Ectodermal cell (in vitro differentiated cells): Measurements from ENCODE around the gene LIMS2.

ENCODE experiments used
- H3K27ac ChIP-seq: 2 replicates; pipeline ENCODE4 v1.7.0; 2013; ENCODE audit warnings: mild to moderate bottlenecking, low read depth, low read length; ENCODE audit not compliant: insufficient read depth, poor library complexity, severe bottlenecking
- H3K27me3 ChIP-seq: 2 replicates; pipeline ENCODE4 v1.7.0; 2013; ENCODE audit warnings: mild to moderate bottlenecking, low read length; ENCODE audit not compliant: insufficient read depth, control insufficient read depth, poor library complexity, severe bottlenecking
- H3K36me3 ChIP-seq: one replicate; pipeline ENCODE4 v1.7.0; 2013; ENCODE audit warnings: low read length; ENCODE audit not compliant: control insufficient read depth, insufficient read depth
- H3K4me1 ChIP-seq: one replicate; pipeline ENCODE4 v1.7.0; 2013; ENCODE audit warnings: low read length; ENCODE audit not compliant: control insufficient read depth, insufficient read depth
- H3K4me3 ChIP-seq: 2 replicates; pipeline ENCODE4 v1.7.0; 2013; ENCODE audit warnings: low read depth, low read length, control low read depth; ENCODE audit not compliant: insufficient read depth
- H3K9me3 ChIP-seq: 2 replicates; pipeline ENCODE4 v1.7.0; 2013; ENCODE audit warnings: mild to moderate bottlenecking, low read length, moderate library complexity; ENCODE audit not compliant: control insufficient read depth
- WGBS, 2 experiments: methylation state at CpG; one replicate each; pipeline ENCODE4 v1.1.7; 2013; ENCODE audit warnings: missing lambda C conversion rate in 2 of 2; 5-methylcytosine and 5-hydroxymethylcytosine counted together

LIMS2 gene

DNA sequence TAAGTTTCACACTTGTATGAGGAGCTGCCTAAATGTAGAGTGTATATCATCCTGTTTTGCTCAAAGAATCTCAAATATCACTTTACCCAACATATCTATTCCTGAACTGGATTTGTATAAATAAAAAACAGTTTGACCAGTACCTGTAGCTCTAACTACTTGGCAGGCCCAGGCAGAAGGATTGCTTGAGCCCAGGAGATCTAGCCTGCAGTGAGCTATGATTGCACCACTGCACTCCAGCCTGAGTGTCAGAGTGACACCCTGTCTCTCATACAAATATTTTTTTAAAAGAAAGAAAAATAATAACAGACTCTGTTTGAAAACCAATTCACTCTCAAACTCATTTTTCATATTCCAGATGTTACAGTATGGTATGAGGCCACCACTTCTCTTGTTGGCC is 7.7 kb upstream of the LIMS2 start:
- no peak overlapping the region for H3K4me3 ChIP-seq
- no peak overlapping the region for H3K27ac ChIP-seq
- peaks cover 6% of the 10 kb centered on the region for H3K4me1 ChIP-seq
- H3K27me3 ChIP-seq, result no peaks in the 10 kb centered on the region
- no peaks in the 10 kb centered on the region for H3K9me3 ChIP-seq
- no peaks in the 10 kb centered on the region for H3K36me3 ChIP-seq

DNA sequence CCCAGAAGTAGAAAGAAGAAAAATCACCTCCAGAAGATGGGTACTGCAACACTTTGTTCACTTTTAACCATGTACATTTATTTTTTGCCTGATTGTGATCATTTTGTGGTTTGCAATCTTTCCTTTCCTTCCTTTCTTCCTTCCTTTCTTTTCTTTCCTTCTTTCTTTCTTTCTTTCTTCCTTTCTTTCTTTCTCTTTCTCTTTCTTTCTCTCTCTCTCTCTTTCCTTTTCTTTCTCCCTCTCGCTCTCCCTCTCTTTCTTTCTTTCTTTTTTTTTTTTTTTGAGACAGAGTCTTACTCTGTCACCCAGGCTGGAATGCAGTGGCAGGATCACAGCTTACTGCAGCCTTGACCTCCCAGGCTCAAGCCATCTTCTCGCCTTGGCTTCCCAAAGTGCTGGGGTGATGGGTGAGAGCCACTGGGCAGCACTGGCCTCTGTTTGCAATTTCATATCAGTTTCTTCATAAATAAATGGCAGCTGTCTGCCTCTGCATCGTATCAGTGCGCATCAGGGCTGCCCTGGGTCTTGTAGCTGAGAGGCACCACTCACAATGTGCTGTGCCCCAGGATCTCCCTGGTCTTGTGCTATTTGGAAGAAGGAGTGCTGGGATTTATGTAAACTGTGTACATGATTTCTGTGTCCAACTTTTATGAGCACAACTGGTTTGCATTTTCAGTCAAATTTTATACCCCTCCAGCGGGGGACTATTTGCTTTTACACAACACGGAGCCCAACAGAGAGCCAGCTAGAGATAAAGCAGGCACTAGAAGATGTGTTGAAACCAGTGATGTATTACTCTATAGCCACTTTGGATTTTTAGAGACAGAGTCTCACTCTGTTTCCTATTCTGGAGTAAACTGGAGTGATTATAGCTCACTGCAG is 6.9 kb upstream of the LIMS2 start:
- Histone ChIP-seq H3K4me1 (peaks cover 6% of the 10 kb centered on the region), H3K4me3 (no peak overlapping the region), H3K36me3 (no peaks in the 10 kb centered on the region), H3K9me3 (no peaks in the 10 kb centered on the region), H3K27me3 (peaks cover 5% of the 10 kb centered on the region), H3K27ac (no peak overlapping the region)
- whole genome bisulfite sequencing, 2 experiments, result 86 to 93% methylated on average over 6 of the region's 6 CpGs

GRCh38 chr2:127681288-127681804 is 6.0 kb upstream of the LIMS2 start:
- H3K9me3 ChIP-seq, result no peaks in the 10 kb centered on the region
- H3K4me3 ChIP-seq, result no peak overlapping the region
- WGBS, 2 experiments, result 82 to 83% methylated on average over 25 of the region's 25 CpGs
- peaks cover 6% of the 10 kb centered on the region for H3K4me1 ChIP-seq
- H3K27ac ChIP-seq, result no peak overlapping the region
- no peaks in the 10 kb centered on the region for H3K36me3 ChIP-seq
- H3K27me3 ChIP-seq, result peaks cover 14% of the 10 kb centered on the region

DNA sequence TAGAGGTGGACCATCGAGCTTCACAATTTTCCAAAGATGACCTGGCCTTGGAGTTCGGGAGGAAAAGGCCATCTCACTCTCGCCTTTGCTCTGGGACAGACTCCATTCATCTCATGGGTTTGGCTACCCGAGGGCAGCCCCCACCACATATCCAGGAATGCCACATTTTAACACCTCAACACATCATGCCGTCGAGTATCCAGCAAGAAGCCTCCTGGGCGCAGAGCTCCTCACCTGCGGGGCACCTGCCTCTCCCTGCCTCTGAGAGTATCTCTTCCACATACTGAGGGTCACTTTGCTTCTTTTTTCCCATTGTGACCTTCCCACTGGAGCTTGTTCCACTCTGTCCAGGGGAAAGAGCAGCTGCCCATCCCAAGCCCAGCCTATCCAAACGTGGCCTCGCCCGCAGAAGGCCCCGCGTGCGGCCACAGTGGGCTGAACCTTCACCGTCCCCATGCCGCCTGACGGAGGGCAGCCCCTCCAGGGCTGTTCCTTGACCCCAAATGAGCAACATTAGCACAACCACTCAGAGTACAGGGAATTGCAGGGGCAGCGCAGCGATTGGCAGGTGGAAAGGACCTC is 5.5 kb upstream of the LIMS2 start:
- H3K9me3 ChIP-seq, result no peaks in the 10 kb centered on the region
- no peak overlapping the region for H3K4me3 ChIP-seq
- H3K27me3 ChIP-seq, result peaks cover 20% of the 10 kb centered on the region
- 92 to 94% methylated on average over 19 of the region's 19 CpGs for WGBS, 2 experiments
- H3K27ac ChIP-seq, result no peak overlapping the region
- no peaks in the 10 kb centered on the region for H3K36me3 ChIP-seq
- peaks cover 6% of the 10 kb centered on the region for H3K4me1 ChIP-seq

GRCh38 chr2:127679680-127680361 is 4.5 kb upstream of the LIMS2 start:
- Histone ChIP-seq H3K36me3 (no peaks in the 10 kb centered on the region), H3K9me3 (no peaks in the 10 kb centered on the region), H3K4me1 (peaks cover 6% of the 10 kb centered on the region), H3K4me3 (no peak overlapping the region), H3K27ac (no peak overlapping the region), H3K27me3 (peaks cover 28% of the 10 kb centered on the region)
- WGBS, 2 experiments, result 88 to 90% methylated on average over 15 of the region's 15 CpGs

DNA sequence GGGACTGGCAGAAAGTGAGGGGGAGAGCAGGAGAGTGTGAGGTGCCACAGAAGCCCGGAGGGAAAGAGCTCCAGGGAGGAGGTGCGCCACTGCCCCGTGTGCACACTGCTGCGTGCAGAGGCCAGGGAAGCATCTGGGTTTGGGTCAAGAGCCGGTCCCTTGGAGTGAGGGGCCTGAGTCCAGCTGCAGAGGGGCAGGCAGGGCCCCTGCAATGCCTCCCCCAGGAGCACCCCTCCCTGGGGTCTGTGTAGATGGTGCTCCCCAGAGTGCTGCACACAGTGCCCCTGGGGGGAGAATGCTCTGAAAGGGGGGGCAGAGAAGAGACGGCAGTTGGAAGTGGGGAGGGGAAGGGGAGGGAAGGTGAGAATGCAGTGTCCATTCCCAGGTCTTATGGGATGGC is 3.7 kb upstream of the LIMS2 start:
- peaks cover 6% of the 10 kb centered on the region for H3K4me1 ChIP-seq
- H3K27ac ChIP-seq, result no peak overlapping the region
- H3K4me3 ChIP-seq, result no peak overlapping the region
- no peaks in the 10 kb centered on the region for H3K36me3 ChIP-seq
- H3K27me3 ChIP-seq, result peaks cover 36% of the 10 kb centered on the region
- WGBS, 2 experiments, result 92% methylated on average over 6 of the region's 6 CpGs
- no peaks in the 10 kb centered on the region for H3K9me3 ChIP-seq

DNA sequence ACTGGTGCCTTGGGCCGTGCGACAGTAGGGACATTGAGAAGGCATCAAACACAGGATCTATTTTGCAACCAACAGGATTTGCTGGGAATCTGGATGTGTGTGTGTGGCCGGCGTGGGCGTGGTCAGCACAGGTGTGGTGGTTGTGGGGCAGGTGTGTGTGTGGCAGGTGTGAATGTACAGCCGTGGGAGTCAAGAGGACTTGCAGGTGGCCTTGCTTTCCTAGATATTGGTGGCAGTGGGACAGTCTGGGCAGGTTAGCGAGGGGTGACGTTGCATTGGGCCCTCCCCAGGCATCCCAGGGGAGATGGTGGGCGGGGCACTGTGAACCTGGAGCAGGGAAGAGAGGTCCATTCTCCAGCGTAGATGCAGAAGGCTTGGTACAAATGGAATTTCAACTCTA is 3.2 kb upstream of the LIMS2 start:
- Histone ChIP-seq H3K27me3 (peaks cover 41% of the 10 kb centered on the region), H3K36me3 (no peaks in the 10 kb centered on the region)
- 82 to 89% methylated on average over 10 of the region's 10 CpGs for WGBS, 2 experiments

DNA sequence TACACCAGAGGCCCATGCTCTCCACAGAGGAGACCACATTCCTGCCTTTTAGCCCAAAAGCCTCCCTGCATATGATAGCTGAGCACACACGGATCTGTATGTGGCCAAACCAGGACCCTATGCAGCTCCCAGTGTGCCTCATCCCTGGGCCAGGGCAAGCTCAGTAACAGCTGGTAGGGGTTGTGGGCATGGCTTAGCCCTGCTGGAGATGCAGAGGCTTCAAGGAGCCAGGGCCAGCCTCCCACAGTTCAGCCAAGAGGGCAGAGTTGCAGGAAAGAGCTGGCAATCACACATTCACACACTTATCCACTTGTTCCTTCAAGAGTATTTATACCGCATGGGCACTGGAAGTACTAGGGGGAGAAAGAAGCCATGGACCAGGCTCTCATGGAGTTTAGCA is 1.6 kb upstream of the LIMS2 start:
- H3K4me3 ChIP-seq, result no peak overlapping the region
- H3K27ac ChIP-seq, result no peak overlapping the region
- H3K9me3 ChIP-seq, result no peaks in the 10 kb centered on the region
- H3K27me3 ChIP-seq, result peaks cover 57% of the 10 kb centered on the region
- no peaks in the 10 kb centered on the region for H3K36me3 ChIP-seq
- H3K4me1 ChIP-seq, result peaks cover 6% of the 10 kb centered on the region
- WGBS, 2 experiments, result 73 to 90% methylated on average over 2 of the region's 2 CpGs

More for the DNA sequence above, 3.2 kb upstream of the LIMS2 start:
- no peak overlapping the region for H3K4me3 ChIP-seq
- no peaks in the 10 kb centered on the region for H3K9me3 ChIP-seq
- H3K27ac ChIP-seq, result no peak overlapping the region
- H3K4me1 ChIP-seq, result peaks cover 6% of the 10 kb centered on the region

GRCh38 chr2:127674241-127675209 is 805 bp downstream of the LIMS2 start:
- Histone ChIP-seq H3K36me3 (no peaks in the 10 kb centered on the region), H3K4me3 (peak overlapping the region; percentile 33), H3K27ac (no peak overlapping the region), H3K4me1 (no peaks in the 10 kb centered on the region), H3K27me3 (peaks cover 62% of the 10 kb centered on the region), H3K9me3 (no peaks in the 10 kb centered on the region)
- WGBS, 2 experiments, result 8 to 9% methylated on average over 63 to 65 of the region's 72 CpGs
